Pancreas (tissue), 10 donors: ENCODE data around the gene OR10K1. TPM values are rescaled to one million over a fixed set of nuclear protein-coding genes. Genes with fewer than 3 reads are reported as not detected.

Experiments used
- ATAC-seq, 4 donors: fragments of 200-7000 bp; cut with Tn5 transposase; one replicate each; pipeline versions ENCODE4 v1.8.0 to v1.9.1; 2020; ENCODE audit warnings: mild to moderate bottlenecking in 4 of 4, moderate library complexity in 4 of 4
- DNase-seq, 6 donors: peaks; one replicate each; pipeline ENCODE4 v3.0.0-alpha.2; 2020
- FAIRE-seq: peaks from 2 replicates; lab custom pipeline; 2012; peaks lifted over from hg19 to GRCh38; lab: Jason Lieb, UNC
- H3K27ac ChIP-seq, 4 donors: fragments of 200-600 bp; sonication (generic); 1 replicate in 3 of 4; 2 replicates in 1 of 4; pipeline versions ENCODE4 v1.5.0 to v1.8.0; 2020
- H3K27me3 ChIP-seq, 4 donors: fragments of 200-600 bp; one replicate each; pipeline ENCODE4 v1.8.0; 2021
- H3K36me3 ChIP-seq, 3 donors: fragments of 200-600 bp; sonication (generic) in 1 of 3; one replicate each; pipeline versions ENCODE4 v1.5.0 to v1.8.0; 2020 to 2021
- H3K4me1 ChIP-seq, 3 donors: fragments of 200-600 bp; one replicate each; pipeline ENCODE4 v1.8.0; 2021
- H3K4me3 ChIP-seq, 4 donors: fragments of 200-600 bp; sonication (generic) in 2 of 4; one replicate each; pipeline versions ENCODE4 v1.5.0 to v1.8.0; 2020 to 2021
- H3K9me3 ChIP-seq, 4 donors: fragments of 200-600 bp; one replicate each; pipeline ENCODE4 v1.8.0; 2021
- CTCF ChIP-seq, 4 donors: fragments of 200-600 bp; sonication (generic) in 3 of 4; IDR thresholded peaks; one replicate each; pipeline versions ENCODE4 v1.5.0 to v1.8.0; 2021; ENCODE audit warnings: antibody characterized with exemption in 4 of 4
- WGBS, 2 donors: extraction: QIAGEN DNeasy Blood & Tissue Kit; methylation state at CpG; one replicate each; pipeline ENCODE4 v1.1.7; 2013; 5-methylcytosine and 5-hydroxymethylcytosine counted together
- intact Hi-C, 3 donors: fragments of 100-400 bp; cut with DNase I; formaldehyde crosslinking; loops; one replicate each; pipeline versions ENCODE4 v1.11.1 to v1.14.2; 2022
- polyA plus RNA-seq, 2 donors: library from polyadenylated mRNA; stranded (reverse); fragments of 200-250 nt; gene quantifications; one replicate each; pipeline ENCODE4 v1.2.3, GENCODE V29; 2013
- total RNA-seq, 6 donors: library from RNA; stranded (reverse); fragmentation: NEBNext Ultra II Directional in 4 of 6; extraction: Animal tissue kit (Norgen Biotek cat#: 25700) in 4 of 6; gene quantifications; one replicate each; pipeline versions ENCODE4 v1.2.1 to v1.2.4, GENCODE V29; 2021 to 2023
- donor health status: healthy with polysubstance abuse.
- donor health status: DM: no; HTN: no; CAD: no; lungs with moderate emphysema.
- donor health status: DM: no; HTN: no; CAD: no.
- donor health status: control.
- donor health status: control.
- donor health status: Bipolar disorder and iron deficiency.
- donor health status: DM: yes; HTN: yes; CAD: no.
- donor health status: DM: no; HTN: no; CAD: no.
- donor health status: DM: no; HTN: no; CAD: no.
- donor health status: DM: yes; HTN: yes; CAD: no.

OR10K1 gene
- total and polyA plus RNA-seq, 8 donors: not detected

GRCh38 chr1:158493054-158493453 is 31.4 kb downstream of the OR10K1 start:
- no peak for TF ChIP-seq CTCF (IDR thresholded peaks at IDR 0.05)
- FAIRE-seq (no peak), DNase-seq (no peak), ATAC-seq (no peak)
- no peaks in the 10 kb centered on the region for H3K36me3 ChIP-seq
- no peaks in the 10 kb centered on the region for H3K4me1 ChIP-seq
- H3K27me3 ChIP-seq: peaks cover 0 to 4% (median 1%) of the 10 kb centered on the region in 4 donors
- intact Hi-C loops: no loop called here
- H3K4me3 ChIP-seq: no peak overlapping the region
- H3K9me3 ChIP-seq: no peaks in the 10 kb centered on the region
- no peak overlapping the region for H3K27ac ChIP-seq
- WGBS, 2 donors: 32 to 54% methylated on average over 3 of the region's 3 CpGs

GRCh38 chr1:158494796-158495195 is 33.2 kb downstream of the OR10K1 start:
- no peak for ATAC-seq
- H3K36me3 ChIP-seq: no peaks in the 10 kb centered on the region
- 1 to 13% methylated on average over 2 of the region's 2 CpGs for WGBS, 2 donors
- intact Hi-C loops: no loop called here
- H3K4me1 ChIP-seq: no peaks in the 10 kb centered on the region
- TF ChIP-seq CTCF (IDR thresholded peaks at IDR 0.05): no peak
- H3K4me3 ChIP-seq: no peak overlapping the region
- H3K27ac ChIP-seq: no peak overlapping the region
- H3K27me3 ChIP-seq: peaks cover 0 to 11% (median 0%) of the 10 kb centered on the region in 4 donors
- no peak for DNase-seq
- FAIRE-seq: no peak
- no peaks in the 10 kb centered on the region for H3K9me3 ChIP-seq

DNA sequence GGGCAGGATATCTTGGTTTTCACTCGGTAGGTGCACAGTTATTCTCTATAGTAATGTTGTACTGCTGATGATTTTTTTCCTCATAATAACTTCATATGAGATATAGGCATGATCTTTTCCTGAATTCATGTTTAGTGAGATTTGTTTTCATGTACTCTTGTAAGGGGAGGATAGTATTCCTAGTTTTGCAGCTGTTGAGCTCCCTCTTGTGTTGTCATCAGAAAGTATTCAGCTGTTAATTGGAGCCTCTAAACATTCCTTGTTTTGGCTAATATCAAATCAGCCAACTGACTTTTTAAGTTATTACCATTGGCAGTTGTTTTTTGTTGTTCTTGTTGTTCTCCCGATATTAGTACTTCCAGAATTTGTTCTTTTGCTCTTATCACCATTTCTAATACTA is 34.7 kb downstream of the OR10K1 start:
- ATAC-seq (no peak), DNase-seq (no peak), FAIRE-seq (no peak)
- 13 to 22% methylated on average over 2 of the region's 2 CpGs for WGBS, 2 donors
- Histone ChIP-seq H3K27me3 (peaks cover 0 to 11% (median 0%) of the 10 kb centered on the region in 4 donors), H3K36me3 (no peaks in the 10 kb centered on the region), H3K9me3 (no peaks in the 10 kb centered on the region), H3K4me1 (no peaks in the 10 kb centered on the region), H3K27ac (no peak overlapping the region), H3K4me3 (no peak overlapping the region)
- no peak for TF ChIP-seq CTCF (IDR thresholded peaks at IDR 0.05)
- intact Hi-C loops: no loop called here

DNA sequence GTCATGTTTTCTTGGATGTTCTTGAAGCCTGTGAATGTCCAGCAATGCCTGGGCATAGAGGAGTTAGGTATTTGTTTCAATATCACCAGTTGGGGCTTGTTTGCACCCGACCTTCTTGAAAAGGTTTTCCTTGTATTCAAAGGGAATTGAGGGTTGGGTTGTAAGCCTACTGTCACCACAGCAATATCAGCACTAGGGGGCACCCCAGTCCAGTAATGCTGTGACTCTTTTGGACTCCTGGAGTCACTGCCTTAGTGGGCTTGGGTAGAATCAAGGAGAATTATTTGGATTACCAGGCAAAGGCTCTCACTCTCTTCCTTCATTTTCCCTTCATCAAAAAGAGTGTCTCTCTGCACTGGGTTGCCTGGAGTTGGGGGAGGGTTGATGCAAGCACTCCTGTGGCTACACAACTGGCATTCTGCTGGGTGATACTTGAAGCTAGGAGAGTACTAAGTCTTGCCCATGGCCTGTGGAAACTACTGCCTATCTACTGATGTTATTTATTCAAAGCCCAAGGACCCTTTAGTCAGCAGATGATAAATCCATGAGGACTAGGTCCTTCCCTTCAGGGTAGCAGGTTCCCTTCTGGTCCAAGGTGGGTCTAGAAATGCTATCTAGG is 44.8 kb downstream of the OR10K1 start:
- FAIRE-seq: no peak

More for the DNA sequence above, 44.8 kb downstream of the OR10K1 start:
- Histone ChIP-seq H3K9me3 (no peaks in the 10 kb centered on the region), H3K27me3 (no peaks in the 10 kb centered on the region), H3K4me3 (no peak overlapping the region), H3K27ac (no peak overlapping the region), H3K36me3 (no peaks in the 10 kb centered on the region), H3K4me1 (no peaks in the 10 kb centered on the region)
- ATAC-seq: no peak
- intact Hi-C loops: no loop called here
- no peak for TF ChIP-seq CTCF (IDR thresholded peaks at IDR 0.05)
- DNase-seq: no peak
- 14 to 26% methylated on average over 1 of the region's 1 CpG for WGBS, 2 donors
